ENCODE data around the gene MKNK1.

DNA sequence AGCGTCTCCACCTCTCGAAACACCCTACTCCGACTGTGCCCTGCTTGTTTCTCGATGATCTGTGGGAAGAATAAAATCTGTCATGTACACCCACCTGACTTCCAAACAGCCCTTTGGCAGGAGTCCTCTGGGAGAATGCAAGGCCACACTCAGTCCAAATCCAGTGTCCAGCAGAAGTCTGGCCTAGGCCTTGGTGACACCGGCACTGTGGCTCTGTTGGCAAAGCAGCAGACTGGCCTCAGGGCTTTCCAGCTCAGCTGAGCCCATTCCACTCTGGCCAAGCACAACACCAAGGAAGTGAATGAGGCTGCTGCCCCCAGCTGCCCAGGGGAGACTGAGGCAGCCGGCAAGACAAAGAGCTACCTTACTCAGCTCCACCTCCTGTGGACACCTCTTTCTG lies 27.5 kb downstream of the MKNK1 start:
- no peak for TF ChIP-seq EZH2 (IDR thresholded peaks at IDR 0.05)
- TF ChIP-seq POLR2AphosphoS5 (IDR thresholded peaks at IDR 0.05; ENCODE audit: borderline replicate concordance, low read depth, low read length), result no peak
- TF ChIP-seq FOXP2 (optimal IDR thresholded peaks at IDR 0.05; ENCODE audit: control extremely low read depth, extremely low read length, insufficient read depth), result no peak
